Ishikawa (cell line): ENCODE data around the gene CBX1.

ENCODE experiments used
- CEBPB ChIP-seq: IDR thresholded peaks from 2 replicates; pipeline ENCODE4 v1.6.1; 2012
- CREB1 ChIP-seq: IDR thresholded peaks from 2 replicates; pipeline ENCODE4 v1.6.1; 2012; ENCODE audit warnings: low read depth
- EP300 ChIP-seq: IDR thresholded peaks from 2 replicates; pipeline ENCODE4 v1.6.1; 2012; ENCODE audit warnings: borderline replicate concordance
- RAD21 ChIP-seq: IDR thresholded peaks from 2 replicates; pipeline ENCODE4 v1.6.1; 2012; ENCODE audit warnings: low read depth
- USF1 ChIP-seq: IDR thresholded peaks from 2 replicates; pipeline ENCODE4 v1.6.1; 2012
- TF ChIP-seq, protein P1 (sequence below): IDR thresholded peaks from 2 replicates; pipeline ENCODE4 v1.6.1; 2012

- TF ChIP-seq USF1 (no peak), RAD21 (no peak), EP300 (no peak), CREB1 (no peak), CEBPB (no peak)
- TF ChIP-seq, protein P1, sequence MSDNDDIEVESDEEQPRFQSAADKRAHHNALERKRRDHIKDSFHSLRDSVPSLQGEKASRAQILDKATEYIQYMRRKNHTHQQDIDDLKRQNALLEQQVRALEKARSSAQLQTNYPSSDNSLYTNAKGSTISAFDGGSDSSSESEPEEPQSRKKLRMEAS: no peak
These were observed 42.4 kb upstream of the CBX1 start for GRCh38 chr17:48143629-48144028.
